ENCODE measurements around the gene ZNF174. TPM values are rescaled to one million over a fixed set of nuclear protein-coding genes. Genes with fewer than 3 reads are reported as not detected.
A peak's percentile ranks its signal among the peaks of the same experiment; 100 is the strongest.

Gene ZNF174
- total and polyA plus RNA-seq, 2 of the 4 experiments (the other 2 are of a cell fraction): 7.2 to 10.6 TPM

DNA sequence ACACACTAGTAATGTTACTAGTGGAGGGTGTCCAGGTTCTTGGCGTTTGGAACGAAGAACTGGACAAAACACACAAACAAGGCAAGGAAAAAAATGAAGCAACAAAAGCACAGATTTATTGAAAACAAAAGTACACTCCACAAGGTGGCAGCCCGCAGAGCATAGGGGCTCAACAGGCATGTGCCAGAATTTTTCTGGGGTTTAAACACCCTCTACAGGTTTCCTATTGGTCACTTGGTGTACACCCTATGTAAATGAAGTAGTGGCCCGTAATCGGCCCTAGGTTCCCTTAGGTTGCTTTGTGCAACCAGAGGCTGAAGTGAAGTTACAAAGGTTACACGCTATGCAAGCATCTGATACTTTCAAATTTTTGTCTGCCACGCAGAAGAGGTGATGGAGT lies 37.2 kb upstream of the ZNF174 start:
- H3K4me1 ChIP-seq (ENCODE audit: control insufficient read depth, insufficient read depth, low read length): no peaks in the 10 kb centered on the region
- no TSS peak for BruUV-seq (replicated peaks)

More for the DNA sequence above, 37.2 kb upstream of the ZNF174 start:
- ChIA-PET POLR2A (ENCODE audit: unreplicated experiment) (no interaction called here), CTCF (no interaction called here)
- no peaks in the 10 kb centered on the region for H3K36me3 ChIP-seq (ENCODE audit: control insufficient read depth, insufficient read depth, low read length)
- TF ChIP-seq CEBPB (IDR thresholded peaks at IDR 0.05; ENCODE audit: low read depth, low read length): no peak
- TF ChIP-seq, protein P1, sequence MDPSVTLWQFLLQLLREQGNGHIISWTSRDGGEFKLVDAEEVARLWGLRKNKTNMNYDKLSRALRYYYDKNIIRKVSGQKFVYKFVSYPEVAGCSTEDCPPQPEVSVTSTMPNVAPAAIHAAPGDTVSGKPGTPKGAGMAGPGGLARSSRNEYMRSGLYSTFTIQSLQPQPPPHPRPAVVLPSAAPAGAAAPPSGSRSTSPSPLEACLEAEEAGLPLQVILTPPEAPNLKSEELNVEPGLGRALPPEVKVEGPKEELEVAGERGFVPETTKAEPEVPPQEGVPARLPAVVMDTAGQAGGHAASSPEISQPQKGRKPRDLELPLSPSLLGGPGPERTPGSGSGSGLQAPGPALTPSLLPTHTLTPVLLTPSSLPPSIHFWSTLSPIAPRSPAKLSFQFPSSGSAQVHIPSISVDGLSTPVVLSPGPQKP (IDR thresholded peaks at IDR 0.05; ENCODE audit: borderline replicate concordance, low read depth, low read length): no peak
- no peak overlapping the region for H3K9ac ChIP-seq (ENCODE audit: low read depth, low read length)
- no peak overlapping the region for H3K4me3 ChIP-seq (ENCODE audit: insufficient read depth, low read depth, low read length)
- intact Hi-C loops (cut with micrococcal nuclease) (no loop called here), dilution Hi-C loops (cut with HindIII; ENCODE audit: low sequenced_read_pairs, unreplicated experiment) (no loop called here), in situ Hi-C loops (cut with MboI; ENCODE audit: low sequenced_read_pairs) (no loop called here)
- no peaks in the 10 kb centered on the region for H4K20me1 ChIP-seq (ENCODE audit: insufficient read depth, low read length)
- H4K5ac ChIP-seq (ENCODE audit: low read depth, low read length): no peak overlapping the region
- H3K56ac ChIP-seq (ENCODE audit: extremely low read depth, insufficient read depth, low read length): no peak overlapping the region
- no peak overlapping the region for H2BK15ac ChIP-seq (ENCODE audit: low read depth, low read length)
- H3K27me3 ChIP-seq (ENCODE audit: control insufficient read depth, insufficient read depth, low read length): no peaks in the 10 kb centered on the region
- H2AFZ ChIP-seq (replicated peaks; ENCODE audit: low read length, poor library complexity): no peak overlapping the region
- H2AK9ac ChIP-seq (replicated peaks; ENCODE audit: low read depth, low read length, poor library complexity): no peak overlapping the region
- no peak overlapping the region for H3K27ac ChIP-seq (ENCODE audit: insufficient read depth, low read length)
- WGBS, 2 experiments (ENCODE audit: extremely low coverage in 2 of 2, insufficient read length in 1 of 2): 80% methylated on average over 1 of the region's 7 CpGs; no CpG with 5 or more reads in 1 of the 2 experiments
- H3K9me3 ChIP-seq (ENCODE audit: control insufficient read depth, insufficient read depth, low read length): peaks cover 10% of the 10 kb centered on the region
- peaks cover 0 to 11% of the 10 kb centered on the region in 2 experiments; a peak in 2 of 4 replicates for H3K79me1 ChIP-seq (ENCODE audit: low read depth in 1 of 2, low read length in 2 of 2)
- no peak overlapping the region for H2AK5ac ChIP-seq (ENCODE audit: low read depth, low read length)
- H3K9me1 ChIP-seq (ENCODE audit: insufficient read depth, low read length): no peaks in the 10 kb centered on the region
- no peak overlapping the region for H2BK20ac ChIP-seq (ENCODE audit: low read depth, low read length)
- no peak overlapping the region for H2BK5ac ChIP-seq (ENCODE audit: low read depth, low read length, poor library complexity, severe bottlenecking)
- ATAC-seq (ENCODE audit: low read depth) (no peak), DNase-seq (no peak)
- no peak overlapping the region for H4K91ac ChIP-seq (ENCODE audit: insufficient read depth, low read depth, low read length)
- no peak overlapping the region for H3K23ac ChIP-seq (ENCODE audit: low read depth, low read length)
- H3K4ac ChIP-seq (ENCODE audit: low read depth, low read length): no peak overlapping the region
- H3K18ac ChIP-seq (ENCODE audit: low read depth, low read length): no peak overlapping the region
- H2BK120ac ChIP-seq (ENCODE audit: low read depth, low read length): no peak overlapping the region
- no peak overlapping the region for H3K14ac ChIP-seq (replicated peaks; ENCODE audit: low read depth, low read length)
- peak overlapping the region in 1 of 2 experiments; percentile 23; a peak in 1 of 4 replicates for H4K8ac ChIP-seq (ENCODE audit: low read depth in 2 of 2, low read length in 2 of 2)
- H3K4me2 ChIP-seq (ENCODE audit: low read depth, low read length): no peak overlapping the region

Measured in IMR-90 (cell line).